Pancreas (tissue), 10 donors: ENCODE data around the gene PGM2L1. TPM values are rescaled to one million over a fixed set of nuclear protein-coding genes. Genes with fewer than 3 reads are reported as not detected.

Source experiments
- ATAC-seq, 4 donors: fragments of 200-7000 bp; cut with Tn5 transposase; one replicate each; pipeline versions ENCODE4 v1.8.0 to v1.9.1; 2020; ENCODE audit warnings: mild to moderate bottlenecking in 4 of 4, moderate library complexity in 4 of 4
- DNase-seq, 6 donors: peaks; one replicate each; pipeline ENCODE4 v3.0.0-alpha.2; 2020
- FAIRE-seq: peaks from 2 replicates; lab custom pipeline; 2012; peaks lifted over from hg19 to GRCh38; lab: Jason Lieb, UNC
- H3K27ac ChIP-seq, 4 donors: fragments of 200-600 bp; sonication (generic); 1 replicate in 3 of 4; 2 replicates in 1 of 4; pipeline versions ENCODE4 v1.5.0 to v1.8.0; 2020
- H3K27me3 ChIP-seq, 4 donors: fragments of 200-600 bp; one replicate each; pipeline ENCODE4 v1.8.0; 2021
- H3K36me3 ChIP-seq, 3 donors: fragments of 200-600 bp; sonication (generic) in 1 of 3; one replicate each; pipeline versions ENCODE4 v1.5.0 to v1.8.0; 2020 to 2021
- H3K4me1 ChIP-seq, 3 donors: fragments of 200-600 bp; one replicate each; pipeline ENCODE4 v1.8.0; 2021
- H3K4me3 ChIP-seq, 4 donors: fragments of 200-600 bp; sonication (generic) in 2 of 4; one replicate each; pipeline versions ENCODE4 v1.5.0 to v1.8.0; 2020 to 2021
- H3K9me3 ChIP-seq, 4 donors: fragments of 200-600 bp; one replicate each; pipeline ENCODE4 v1.8.0; 2021
- WGBS, 2 donors: extraction: QIAGEN DNeasy Blood & Tissue Kit; methylation state at CpG; one replicate each; pipeline ENCODE4 v1.1.7; 2013; 5-methylcytosine and 5-hydroxymethylcytosine counted together
- intact Hi-C, 3 donors: fragments of 100-400 bp; cut with DNase I; formaldehyde crosslinking; loops; one replicate each; pipeline versions ENCODE4 v1.11.1 to v1.14.2; 2022
- microRNA-seq, 2 donors: library from miRNA; unstranded; fragments of <30 nt; microRNA quantifications; one replicate each; pipeline versions ENCODE4 to v1.1.0, GENCODE V29; 2019 to 2020
- polyA plus RNA-seq, 2 donors: library from polyadenylated mRNA; stranded (reverse); fragments of 200-250 nt; gene quantifications; one replicate each; pipeline ENCODE4 v1.2.3, GENCODE V29; 2013
- total RNA-seq, 6 donors: library from RNA; stranded (reverse); fragmentation: NEBNext Ultra II Directional in 4 of 6; extraction: Animal tissue kit (Norgen Biotek cat#: 25700) in 4 of 6; gene quantifications; one replicate each; pipeline versions ENCODE4 v1.2.1 to v1.2.4, GENCODE V29; 2021 to 2023
- TF ChIP-seq, protein P1 (sequence below), 4 donors: fragments of 200-600 bp; sonication (generic) in 3 of 4; IDR thresholded peaks; one replicate each; pipeline versions ENCODE4 v1.5.0 to v1.8.0; 2021; ENCODE audit warnings: antibody characterized with exemption in 4 of 4
- donor health status: healthy with polysubstance abuse.
- donor health status: DM: no; HTN: no; CAD: no; lungs with moderate emphysema.
- donor health status: DM: no; HTN: no; CAD: no.
- donor health status: control.
- donor health status: control.
- donor health status: Bipolar disorder and iron deficiency.
- donor health status: DM: yes; HTN: yes; CAD: no.
- donor health status: DM: no; HTN: no; CAD: no.
- donor health status: DM: no; HTN: no; CAD: no.
- donor health status: DM: yes; HTN: yes; CAD: no.

The PGM2L1 gene
- total and polyA plus RNA-seq, 8 donors = 0.96 to 9.5 (median 3.5) TPM

DNA sequence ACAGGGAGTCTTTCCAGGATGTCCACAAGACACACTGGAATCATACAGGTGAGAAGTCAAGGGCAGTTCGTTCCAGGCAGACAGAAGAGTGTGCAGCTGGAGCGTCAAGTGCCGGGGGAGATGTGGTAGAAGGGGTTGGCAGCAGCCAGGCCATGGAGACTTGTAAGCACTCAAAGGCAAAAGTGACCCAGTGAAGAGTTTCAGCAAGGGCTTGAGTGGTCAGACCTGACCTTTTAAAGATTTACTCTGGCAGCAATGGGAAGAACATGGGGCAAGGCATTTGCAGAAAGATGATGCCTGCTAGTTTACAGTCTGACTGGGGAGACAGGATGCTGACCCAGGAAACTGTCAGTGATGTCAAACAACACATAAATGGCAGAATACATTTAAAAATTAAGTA, 115.8 kb downstream of the PGM2L1 start:
- Histone ChIP-seq H3K36me3 (no peaks in the 10 kb centered on the region), H3K4me3 (no peak overlapping the region), H3K27me3 (no peaks in the 10 kb centered on the region), H3K4me1 (no peaks in the 10 kb centered on the region), H3K27ac (no peak overlapping the region), H3K9me3 (no peaks in the 10 kb centered on the region)
- FAIRE-seq (no peak), ATAC-seq (no peak), DNase-seq (no peak)
- TF ChIP-seq, protein P1, sequence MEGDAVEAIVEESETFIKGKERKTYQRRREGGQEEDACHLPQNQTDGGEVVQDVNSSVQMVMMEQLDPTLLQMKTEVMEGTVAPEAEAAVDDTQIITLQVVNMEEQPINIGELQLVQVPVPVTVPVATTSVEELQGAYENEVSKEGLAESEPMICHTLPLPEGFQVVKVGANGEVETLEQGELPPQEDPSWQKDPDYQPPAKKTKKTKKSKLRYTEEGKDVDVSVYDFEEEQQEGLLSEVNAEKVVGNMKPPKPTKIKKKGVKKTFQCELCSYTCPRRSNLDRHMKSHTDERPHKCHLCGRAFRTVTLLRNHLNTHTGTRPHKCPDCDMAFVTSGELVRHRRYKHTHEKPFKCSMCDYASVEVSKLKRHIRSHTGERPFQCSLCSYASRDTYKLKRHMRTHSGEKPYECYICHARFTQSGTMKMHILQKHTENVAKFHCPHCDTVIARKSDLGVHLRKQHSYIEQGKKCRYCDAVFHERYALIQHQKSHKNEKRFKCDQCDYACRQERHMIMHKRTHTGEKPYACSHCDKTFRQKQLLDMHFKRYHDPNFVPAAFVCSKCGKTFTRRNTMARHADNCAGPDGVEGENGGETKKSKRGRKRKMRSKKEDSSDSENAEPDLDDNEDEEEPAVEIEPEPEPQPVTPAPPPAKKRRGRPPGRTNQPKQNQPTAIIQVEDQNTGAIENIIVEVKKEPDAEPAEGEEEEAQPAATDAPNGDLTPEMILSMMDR (IDR thresholded peaks at IDR 0.05) = no peak
- intact Hi-C loops = no loop called here
- WGBS, 2 donors = 89 to 93% methylated on average over 3 of the region's 3 CpGs

GRCh38 chr11:74280494-74280893, 117.7 kb downstream of the PGM2L1 start:
- DNase-seq = no peak
- intact Hi-C loops = no loop called here
- no peak overlapping the region for H3K4me3 ChIP-seq
- no peaks in the 10 kb centered on the region for H3K9me3 ChIP-seq
- H3K4me1 ChIP-seq = no peaks in the 10 kb centered on the region
- FAIRE-seq = no peak
- H3K27me3 ChIP-seq = no peaks in the 10 kb centered on the region
- TF ChIP-seq, protein P1 (IDR thresholded peaks at IDR 0.05) = no peak
- ATAC-seq = no peak
- no peaks in the 10 kb centered on the region for H3K36me3 ChIP-seq
- no peak overlapping the region for H3K27ac ChIP-seq

Small RNAs within 50 kb of the gene (microRNA-seq; reads per million reads assigned to microRNA genes)
- gene MIR548AL = 0.29 to 0.77 reads per million in 2 donors

Other genes with a start within 250 kb of the PGM2L1 start
- gene C2CD3, start 227.4 kb downstream of the PGM2L1 start, total RNA-seq = 10 to 100 TPM in 1 of 6 donors, 1 to 10 TPM in 5; 7.0 to 14.8 (median 8.6) TPM
- 10 to 100 TPM in 1 of 2 donors, 1 to 10 TPM in 1; 8.2 to 11.6 TPM for gene C2CD3, start 227.4 kb downstream of the PGM2L1 start, polyA plus RNA-seq
- gene PPME1, start 227.1 kb downstream of the PGM2L1 start, total RNA-seq = 10 to 100 TPM in 5 of 6 donors, 1 to 10 TPM in 1; 9.6 to 18.7 (median 13.6) TPM
- gene PPME1, start 227.1 kb downstream of the PGM2L1 start, polyA plus RNA-seq = 10 to 100 TPM; 11.7 to 20.6 TPM
- under 1 TPM in 3 of 6 donors, not detected in 3; 0.20 to 0.94 (median 0.92) TPM for gene P4HA3, start 86.8 kb downstream of the PGM2L1 start, total RNA-seq
- under 1 TPM; 0.19 to 0.38 TPM for gene P4HA3, start 86.8 kb downstream of the PGM2L1 start, polyA plus RNA-seq
- 10 to 100 TPM in 1 of 6 donors, 1 to 10 TPM in 5; 4.2 to 10.9 (median 6.1) TPM for gene KCNE3, start 69.1 kb upstream of the PGM2L1 start, total RNA-seq
- gene KCNE3, start 69.1 kb upstream of the PGM2L1 start, polyA plus RNA-seq = 1 to 10 TPM; 4.1 to 4.4 TPM
- 1 to 10 TPM in 5 of 6 donors, under 1 TPM in 1; 0.71 to 4.1 (median 2.2) TPM for gene LIPT2, start 95.3 kb upstream of the PGM2L1 start, total RNA-seq
- gene LIPT2, start 95.3 kb upstream of the PGM2L1 start, polyA plus RNA-seq = 1 to 10 TPM; 1.3 to 1.6 TPM
- 10 to 100 TPM in 3 of 6 donors, 1 to 10 TPM in 3; 7.9 to 14.0 (median 10.2) TPM for gene POLD3, start 194.1 kb upstream of the PGM2L1 start, total RNA-seq
- 1 to 10 TPM; 7.2 to 8.6 TPM for gene POLD3, start 194.1 kb upstream of the PGM2L1 start, polyA plus RNA-seq